Fibroblast of lung (primary cell): ENCODE results near the gene SPINK4. TPM values are rescaled to one million over a fixed set of nuclear protein-coding genes. Genes with fewer than 3 reads are reported as not detected.

ENCODE experiments used
- DNase-seq, 2 donors: peaks; one replicate each; pipeline versions ENCODE4 v3.0.0 to v3.0.0-alpha.2; 2010; ENCODE audit warnings: low read depth in 2 of 2
- H2AFZ ChIP-seq: 2 replicates; pipeline ENCODE4 v1.5.1; 2012; ENCODE audit warnings: low read length, control low read depth, inconsistent platforms
- H3K27ac ChIP-seq: 2 replicates; pipeline ENCODE4 v1.5.1; 2011; ENCODE audit warnings: low read length, control low read depth; ENCODE audit not compliant: insufficient read depth
- H3K27me3 ChIP-seq: 2 replicates; pipeline ENCODE4 v1.5.1; 2011; ENCODE audit warnings: mild to moderate bottlenecking, low read length; ENCODE audit not compliant: control insufficient read depth, insufficient read depth
- H3K36me3 ChIP-seq: 2 replicates; pipeline ENCODE4 v1.5.1; 2011; ENCODE audit warnings: low read length; ENCODE audit not compliant: control insufficient read depth, insufficient read depth
- H3K4me1 ChIP-seq: 2 replicates; pipeline ENCODE4 v1.5.1; 2011; ENCODE audit warnings: low read length; ENCODE audit not compliant: control insufficient read depth, insufficient read depth; ENCODE audit errors: extremely low read depth
- H3K4me2 ChIP-seq: 2 replicates; pipeline ENCODE4 v1.5.1; 2011; ENCODE audit warnings: low read length, control low read depth; ENCODE audit not compliant: insufficient read depth; ENCODE audit errors: extremely low read depth
- H3K4me3 ChIP-seq, 4 experiments: fragments of 200-600 bp in 1 of 4; sonication (generic) in 1 of 4; replicated peaks in 1 of 4; 2 replicates each; pipeline ENCODE4 v1.5.1; 2011 to 2016; ENCODE audit warnings: low read length in 4 of 4, low read depth in 3 of 4, mild to moderate bottlenecking in 3 of 4, control low read depth in 2 of 4, inconsistent platforms in 1 of 4, mixed read lengths in 1 of 4; ENCODE audit not compliant: insufficient read depth in 1 of 4; ENCODE audit errors: control extremely low read depth in 1 of 4
- H3K79me2 ChIP-seq: 2 replicates; pipeline ENCODE4 v1.5.1; 2012; ENCODE audit warnings: mild to moderate bottlenecking, low read length, inconsistent platforms; ENCODE audit not compliant: control insufficient read depth, insufficient read depth
- H3K9ac ChIP-seq: 2 replicates; pipeline ENCODE4 v1.5.1; 2011; ENCODE audit warnings: mild to moderate bottlenecking, low read length, control low read depth; ENCODE audit not compliant: insufficient read depth
- H3K9me3 ChIP-seq: 2 replicates; pipeline ENCODE4 v1.5.1; 2012; ENCODE audit warnings: low read depth, low read length; ENCODE audit not compliant: control insufficient read depth, insufficient read depth
- H4K20me1 ChIP-seq: 2 replicates; pipeline ENCODE4 v1.5.1; 2011; ENCODE audit warnings: low read length; ENCODE audit not compliant: control insufficient read depth, insufficient read depth; ENCODE audit errors: extremely low read depth
- EZH2 ChIP-seq: IDR thresholded peaks from 2 replicates; pipeline ENCODE4 v1.5.1; 2012; ENCODE audit warnings: low read length, control low read depth, mild to moderate bottlenecking; ENCODE audit errors: missing control alignments
- polyA plus RNA-seq, 2 donors: library from polyadenylated mRNA; depleted of rRNA in 1 of 2; stranded (reverse) in 1 of 2; unstranded in 1 of 2; fragments of >200 nt; gene quantifications; 2 replicates each; pipeline ENCODE4 v1.2.1, GENCODE V29; 2011 to 2012; ENCODE audit warnings: missing spikeins in 1 of 2
- total RNA-seq: library from RNA; depleted of rRNA; stranded (reverse); fragments of >200 nt; gene quantifications from 2 replicates; pipeline ENCODE4 v1.2.1, GENCODE V29; 2014
- TF ChIP-seq, protein P1 (sequence below), 2 donors: IDR thresholded peaks in 1 of 2; conservative IDR thresholded peaks in 1 of 2; 1 replicate in 1 of 2; 2 replicates in 1 of 2; pipeline ENCODE4 v1.5.1; 2011 to 2012; ENCODE audit warnings: low read length in 2 of 2, control low read depth in 1 of 2, inconsistent platforms in 1 of 2, low read depth in 1 of 2, mild to moderate bottlenecking in 1 of 2

The SPINK4 gene
- total and polyA plus RNA-seq, 2 donors (not counting 1 experiment from before 2014, with no cell fraction given) = not detected

DNA sequence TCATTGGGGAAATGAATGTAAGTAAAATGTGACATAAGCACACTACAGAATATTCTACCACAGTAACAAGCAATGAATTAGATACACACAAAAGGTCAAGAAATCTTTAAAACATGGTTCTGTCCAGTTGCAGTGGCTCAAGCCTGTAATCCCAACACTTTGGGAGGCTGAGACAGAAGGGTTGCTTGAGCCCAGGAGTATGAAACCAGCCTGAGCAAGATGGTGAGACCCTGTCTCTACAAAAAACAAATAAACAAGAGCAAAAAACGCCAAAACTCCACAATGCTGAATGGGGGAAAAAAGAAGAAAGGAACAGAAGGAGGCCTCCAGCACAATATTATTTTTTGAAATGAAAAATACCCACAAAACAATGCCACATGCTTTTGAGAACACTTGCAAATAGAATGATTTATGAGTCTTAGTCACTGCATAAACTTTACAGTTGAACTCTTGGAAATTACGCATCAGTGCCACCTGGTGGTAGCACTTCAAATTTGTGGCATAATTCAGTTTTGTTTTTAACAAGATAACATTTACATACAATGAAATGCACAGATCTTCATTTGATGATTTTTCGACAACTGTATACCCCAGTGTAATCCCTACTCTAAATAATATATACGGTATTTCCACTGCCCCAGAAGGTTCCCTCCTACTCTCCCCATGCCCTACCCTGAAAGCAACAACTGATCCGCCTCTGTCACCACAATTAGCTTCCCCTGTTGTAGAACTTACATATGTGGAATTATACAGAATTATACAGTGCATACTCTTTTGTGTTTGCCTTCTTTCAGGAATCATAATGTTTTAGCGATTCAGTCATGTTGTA lies 14.4 kb upstream of the SPINK4 start:
- TF ChIP-seq EZH2 = no peak
- TF ChIP-seq, protein P1, sequence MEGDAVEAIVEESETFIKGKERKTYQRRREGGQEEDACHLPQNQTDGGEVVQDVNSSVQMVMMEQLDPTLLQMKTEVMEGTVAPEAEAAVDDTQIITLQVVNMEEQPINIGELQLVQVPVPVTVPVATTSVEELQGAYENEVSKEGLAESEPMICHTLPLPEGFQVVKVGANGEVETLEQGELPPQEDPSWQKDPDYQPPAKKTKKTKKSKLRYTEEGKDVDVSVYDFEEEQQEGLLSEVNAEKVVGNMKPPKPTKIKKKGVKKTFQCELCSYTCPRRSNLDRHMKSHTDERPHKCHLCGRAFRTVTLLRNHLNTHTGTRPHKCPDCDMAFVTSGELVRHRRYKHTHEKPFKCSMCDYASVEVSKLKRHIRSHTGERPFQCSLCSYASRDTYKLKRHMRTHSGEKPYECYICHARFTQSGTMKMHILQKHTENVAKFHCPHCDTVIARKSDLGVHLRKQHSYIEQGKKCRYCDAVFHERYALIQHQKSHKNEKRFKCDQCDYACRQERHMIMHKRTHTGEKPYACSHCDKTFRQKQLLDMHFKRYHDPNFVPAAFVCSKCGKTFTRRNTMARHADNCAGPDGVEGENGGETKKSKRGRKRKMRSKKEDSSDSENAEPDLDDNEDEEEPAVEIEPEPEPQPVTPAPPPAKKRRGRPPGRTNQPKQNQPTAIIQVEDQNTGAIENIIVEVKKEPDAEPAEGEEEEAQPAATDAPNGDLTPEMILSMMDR (conservative IDR thresholded peaks at IDR 0.05 in 1 of 2, IDR thresholded peaks at IDR 0.05 in 1 of 2; ENCODE audit: low read depth in 1 of 2, low read length in 2 of 2) = peak; percentile 64 to 70
- DNase-seq = peak; percentile 68 to 90

DNA sequence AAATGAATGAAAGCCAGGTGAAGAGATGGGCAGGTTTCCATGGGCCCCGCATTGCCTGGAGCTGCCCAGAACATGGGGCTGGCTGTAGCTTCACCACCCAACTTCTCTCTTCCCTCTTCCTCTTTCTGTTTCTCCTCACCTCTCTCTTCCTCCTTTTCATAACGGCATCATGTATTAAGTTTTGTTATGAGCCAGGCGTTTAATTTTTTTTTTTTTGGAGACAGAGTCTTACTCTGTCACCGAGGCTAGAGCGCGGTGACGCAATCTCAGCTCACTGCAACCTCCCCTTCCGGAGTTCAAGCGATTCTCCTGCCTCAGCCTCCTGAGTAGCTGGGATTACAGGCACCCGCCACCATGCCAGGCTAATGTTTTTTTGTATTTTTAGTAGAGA lies 13.0 kb upstream of the SPINK4 start:
- H3K4me1 ChIP-seq = no peaks in the 10 kb centered on the region
- H2AFZ ChIP-seq = no peak overlapping the region
- no peaks in the 10 kb centered on the region for H3K79me2 ChIP-seq
- H3K4me2 ChIP-seq = no peak overlapping the region
- H3K36me3 ChIP-seq = no peaks in the 10 kb centered on the region
- H3K9me3 ChIP-seq = no peaks in the 10 kb centered on the region
- no peak overlapping the region for H3K9ac ChIP-seq
- H3K27me3 ChIP-seq = peaks cover 3% of the 10 kb centered on the region
- H4K20me1 ChIP-seq = no peaks in the 10 kb centered on the region
- TF ChIP-seq, protein P1 (conservative IDR thresholded peaks at IDR 0.05 in 1 of 2, IDR thresholded peaks at IDR 0.05 in 1 of 2; ENCODE audit: low read depth in 1 of 2, low read length in 2 of 2) = no peak
- TF ChIP-seq EZH2 = no peak
- no peak overlapping the region for H3K4me3 ChIP-seq
- no peak overlapping the region for H3K27ac ChIP-seq
- DNase-seq = no peak

More for the DNA sequence above, 14.4 kb upstream of the SPINK4 start:
- Histone ChIP-seq H3K36me3 (no peaks in the 10 kb centered on the region), H4K20me1 (no peaks in the 10 kb centered on the region), H3K27ac (no peak overlapping the region), H3K4me2 (no peak overlapping the region), H3K9ac (no peak overlapping the region), H3K9me3 (no peaks in the 10 kb centered on the region), H3K4me1 (no peaks in the 10 kb centered on the region), H3K79me2 (no peaks in the 10 kb centered on the region), H3K27me3 (peaks cover 3% of the 10 kb centered on the region), H3K4me3 (no peak overlapping the region), H2AFZ (no peak overlapping the region)

DNA sequence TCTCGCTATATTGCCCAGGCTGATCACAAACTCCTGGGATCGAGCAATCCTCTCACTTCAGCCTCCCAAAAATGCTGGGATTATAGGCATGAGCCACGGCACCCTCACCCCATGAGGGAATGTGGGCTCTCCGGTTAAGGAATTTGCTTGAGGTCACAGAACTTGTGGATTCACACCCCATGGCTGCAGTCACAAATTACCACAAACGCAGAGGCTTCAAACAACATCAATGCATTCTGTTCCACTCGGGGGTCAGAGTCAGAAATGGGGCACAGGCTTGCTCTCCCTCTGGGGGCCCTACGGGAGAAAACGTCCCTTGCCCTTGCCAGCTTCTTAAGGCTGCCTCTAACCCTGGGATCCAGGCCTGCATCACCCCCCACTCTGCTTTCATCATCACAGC lies 12.2 kb upstream of the SPINK4 start:
- Histone ChIP-seq H2AFZ (no peak overlapping the region), H3K9me3 (no peaks in the 10 kb centered on the region), H4K20me1 (no peaks in the 10 kb centered on the region), H3K4me2 (no peak overlapping the region), H3K4me3 (no peak overlapping the region), H3K27me3 (peaks cover 3% of the 10 kb centered on the region), H3K4me1 (no peaks in the 10 kb centered on the region), H3K9ac (no peak overlapping the region), H3K27ac (no peak overlapping the region), H3K36me3 (no peaks in the 10 kb centered on the region), H3K79me2 (no peaks in the 10 kb centered on the region)
- TF ChIP-seq, protein P1 (conservative IDR thresholded peaks at IDR 0.05 in 1 of 2, IDR thresholded peaks at IDR 0.05 in 1 of 2; ENCODE audit: low read depth in 1 of 2, low read length in 2 of 2) = no peak
- TF ChIP-seq EZH2 = no peak
- DNase-seq = no peak
